Activated naive CD4-positive, alpha-beta T cell (primary cell): ENCODE data around the gene FAM227B.
"Not testable (repeated sequence)": the region's sequence is repeated elsewhere in the genome, so short reads cannot be mapped to it uniquely, and the experiment has no call there.

Experiments
- DNase-seq, 4 experiments: peaks; one replicate each; lab custom pipeline; 2025; lab: John Stamatoyannopoulos, UW

FAM227B gene

DNA sequence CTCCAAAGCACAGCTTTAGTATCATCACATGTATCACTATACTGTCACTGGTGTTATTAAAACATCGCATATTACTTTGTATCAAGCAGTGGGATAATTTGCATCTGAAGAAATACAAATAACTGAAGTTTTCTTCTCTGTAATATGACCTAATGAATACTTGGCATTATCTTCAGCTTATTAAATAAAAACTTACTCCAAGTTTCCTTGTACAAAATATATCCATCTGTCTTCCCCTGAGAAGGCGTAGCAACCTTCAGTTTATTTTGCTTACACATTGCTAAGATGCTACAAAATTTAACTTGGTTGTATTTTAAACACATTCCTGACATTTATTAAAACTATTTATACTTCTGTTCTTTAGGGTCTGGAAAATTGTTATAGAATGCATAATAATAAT, 183.9 kb downstream of the FAM227B start:
- no peak for DNase-seq

DNA sequence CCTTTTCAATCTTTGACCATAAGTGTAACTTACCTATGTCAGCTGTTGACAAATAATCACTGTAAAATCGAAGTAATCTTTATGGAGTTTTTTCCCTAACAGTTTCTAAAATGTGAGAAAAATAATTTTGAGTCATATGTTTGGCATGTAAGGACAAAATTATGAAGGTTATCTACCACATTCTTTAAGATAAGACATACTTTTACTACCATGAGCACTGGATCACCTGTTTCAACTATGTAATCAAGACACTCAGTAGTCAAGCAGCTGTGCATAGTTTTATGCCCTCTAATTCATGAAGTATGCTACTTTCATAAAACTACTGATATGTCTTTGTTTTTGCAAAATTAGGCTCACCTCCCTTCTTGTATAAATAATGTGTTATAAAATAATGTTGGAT, 185.4 kb downstream of the FAM227B start:
- DNase-seq, result no peak

DNA sequence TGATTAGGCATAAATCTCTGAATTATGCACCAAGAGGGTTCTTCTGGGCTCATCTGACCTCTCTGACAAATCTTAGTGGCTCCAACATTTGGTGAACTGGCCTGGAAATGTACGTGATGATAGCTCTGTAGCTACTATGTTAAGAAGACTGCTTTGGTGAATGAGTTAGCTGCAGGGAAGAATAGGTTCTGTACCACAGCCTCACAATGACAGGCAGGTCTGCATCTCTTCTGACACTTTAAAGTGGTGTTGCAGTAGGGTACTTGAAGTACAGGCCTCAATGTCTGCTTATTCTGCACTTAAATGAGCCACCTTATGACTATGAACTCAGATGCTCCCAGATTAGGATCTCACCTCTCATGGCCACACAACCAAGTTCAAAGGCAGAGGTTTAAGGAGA, 190.6 kb downstream of the FAM227B start:
- DNase-seq, result no peak

DNA sequence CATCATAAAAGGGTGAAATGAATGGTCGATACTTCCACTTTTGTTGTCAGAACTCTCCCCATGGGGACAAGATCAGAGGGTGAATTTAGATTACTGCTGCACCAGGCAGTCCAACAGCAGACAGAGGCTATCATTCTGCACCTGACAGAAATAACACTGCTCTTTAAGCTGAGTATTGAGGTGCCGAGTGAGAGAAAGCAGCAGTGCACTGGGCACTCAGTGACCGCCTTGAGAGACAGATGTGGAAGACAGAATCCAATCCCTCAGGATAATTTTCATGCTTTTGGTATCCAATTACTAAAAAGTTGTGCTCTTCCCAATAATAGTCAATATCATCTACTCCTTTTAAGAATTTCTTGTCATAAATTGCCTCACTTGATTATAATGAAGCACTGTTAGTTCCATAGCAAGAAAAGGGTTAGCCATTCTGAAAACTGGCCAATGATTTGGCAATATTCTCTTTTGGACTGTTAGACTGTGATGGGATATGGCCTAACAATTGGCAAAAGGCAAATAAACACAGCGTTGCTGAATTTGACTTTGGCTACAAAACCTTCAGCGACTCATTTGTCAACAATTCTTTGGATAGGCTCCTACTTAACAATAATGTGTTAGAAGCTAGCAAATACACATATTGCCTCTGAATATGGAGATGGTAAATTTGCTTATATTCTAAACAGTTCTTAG, 192.1 kb downstream of the FAM227B start:
- no peak for DNase-seq

DNA sequence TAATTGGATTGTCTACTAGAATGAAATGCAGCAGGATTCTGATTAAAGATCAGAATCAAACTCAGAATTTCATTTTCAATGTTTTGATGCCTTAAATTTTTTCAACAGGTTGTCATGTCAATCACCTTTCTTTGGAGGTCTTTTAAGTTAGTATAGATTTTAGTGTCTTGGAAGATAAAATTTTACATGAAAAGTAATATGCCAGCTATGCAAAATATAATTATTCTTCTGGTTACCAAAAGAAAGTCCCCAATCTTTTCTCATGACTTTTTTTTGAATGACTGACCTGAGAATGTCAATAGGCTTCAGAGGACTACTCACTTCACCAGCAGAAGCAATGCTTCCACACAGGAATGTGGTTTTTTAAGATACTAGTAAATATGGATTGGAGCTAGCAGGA, 193.2 kb downstream of the FAM227B start:
- DNase-seq, result no peak

DNA sequence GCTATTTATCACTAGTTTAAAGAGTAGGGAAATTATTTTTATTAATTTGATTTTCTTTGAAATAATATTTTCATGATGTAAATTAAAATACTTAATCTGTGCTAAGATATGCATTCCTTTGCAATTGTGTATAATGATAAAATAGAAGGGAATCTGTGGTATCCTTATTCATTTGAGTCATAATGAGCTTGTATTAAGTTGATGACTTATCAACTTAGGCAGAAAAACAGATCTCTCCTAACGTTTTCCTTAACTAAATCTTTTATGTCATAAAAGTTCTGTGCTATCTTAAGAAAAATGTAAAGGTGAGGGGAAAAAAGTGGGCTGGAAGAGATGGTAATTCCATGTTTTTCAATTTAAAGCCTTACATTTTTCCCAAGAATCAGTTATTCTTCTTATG, 195.7 kb downstream of the FAM227B start:
- DNase-seq, result no peak

DNA sequence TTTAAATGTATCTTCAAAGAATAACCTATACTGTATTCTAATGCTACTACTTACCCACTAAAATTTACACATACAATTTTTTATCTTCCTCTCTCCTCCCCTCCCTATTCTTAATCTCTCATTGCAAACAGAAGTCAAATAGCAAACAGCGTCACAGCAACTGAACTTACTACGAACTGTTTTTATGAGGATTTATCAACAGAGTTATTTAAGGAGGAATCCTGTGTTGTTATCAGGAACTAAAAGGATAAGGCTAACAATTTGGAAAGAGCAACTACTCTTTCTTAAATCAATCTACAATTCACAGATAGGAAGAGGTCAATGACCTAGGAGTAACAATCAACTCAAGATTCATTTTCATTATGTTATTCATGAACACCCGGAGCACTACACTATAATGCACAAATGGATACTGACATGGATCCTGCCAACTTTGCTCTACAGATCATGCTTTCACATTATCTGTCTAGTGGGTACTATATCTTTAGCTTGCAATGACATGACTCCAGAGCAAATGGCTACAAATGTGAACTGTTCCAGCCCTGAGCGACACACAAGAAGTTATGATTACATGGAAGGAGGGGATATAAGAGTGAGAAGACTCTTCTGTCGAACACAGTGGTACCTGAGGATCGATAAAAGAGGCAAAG, 196.6 kb downstream of the FAM227B start:
- no peak for DNase-seq

DNA sequence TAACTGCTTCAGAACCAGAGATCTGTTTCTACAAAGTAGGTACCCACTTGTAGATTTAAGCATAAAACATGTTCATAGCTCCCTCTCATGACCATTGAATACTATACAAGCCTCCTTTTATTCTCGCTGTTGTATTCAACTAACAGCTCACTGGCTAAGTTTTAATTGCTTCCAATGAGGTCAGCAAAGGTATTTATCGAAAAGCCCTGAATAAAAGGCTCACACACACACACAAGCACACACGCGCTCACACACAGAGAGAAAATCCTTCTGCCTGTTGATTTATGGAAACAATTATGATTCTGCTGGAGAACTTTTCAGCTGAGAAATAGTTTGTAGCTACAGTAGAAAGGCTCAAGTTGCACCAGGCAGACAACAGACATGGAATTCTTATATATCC, 197.6 kb downstream of the FAM227B start, which contains the start of gene FGF7:
Gene FGF7, plus strand, starts transcription at position 222 of the 400 bp plus-strand sequence. CDS start 1,056 bp downstream, outside the sequence.
- DNase-seq, result no peak

DNA sequence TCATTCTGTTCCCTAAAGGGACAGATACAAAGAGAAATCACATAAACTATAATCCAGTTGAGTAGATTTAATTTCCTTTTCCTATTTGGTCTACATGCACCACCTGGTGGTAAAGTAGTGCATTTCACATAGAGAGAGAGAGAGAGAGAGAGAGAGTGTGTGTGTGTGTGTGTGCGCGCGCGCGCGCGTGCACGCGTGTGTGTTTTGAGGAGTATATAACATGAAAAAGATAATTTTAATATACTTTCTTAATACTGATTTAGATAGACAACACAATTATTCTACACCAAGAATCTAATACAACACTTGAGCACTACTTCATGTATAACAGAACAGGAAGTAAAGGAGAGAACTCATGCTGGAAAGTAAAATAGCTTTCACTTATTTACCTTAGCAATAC, 198.6 kb downstream of the FAM227B start:
- no peak for DNase-seq

DNA sequence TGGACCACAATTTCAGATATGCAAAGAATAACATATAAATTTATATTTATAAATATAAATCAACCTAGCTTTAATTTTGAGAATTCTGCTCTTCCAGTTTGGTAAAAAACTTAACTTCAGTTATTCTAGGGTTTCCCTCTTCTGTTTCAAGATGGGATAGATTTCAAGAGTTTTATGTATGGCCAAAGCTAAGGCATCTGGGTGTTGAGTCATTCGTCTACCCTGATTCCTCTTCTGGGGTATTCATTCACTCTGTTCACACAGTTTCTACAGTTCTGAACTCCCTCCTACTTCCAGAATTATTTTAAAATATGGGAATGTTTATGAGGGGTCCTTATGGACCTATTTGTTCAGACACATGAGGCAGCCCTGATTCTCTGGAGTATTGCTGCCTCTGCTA, 201.8 kb downstream of the FAM227B start:
- DNase-seq, result no peak

DNA sequence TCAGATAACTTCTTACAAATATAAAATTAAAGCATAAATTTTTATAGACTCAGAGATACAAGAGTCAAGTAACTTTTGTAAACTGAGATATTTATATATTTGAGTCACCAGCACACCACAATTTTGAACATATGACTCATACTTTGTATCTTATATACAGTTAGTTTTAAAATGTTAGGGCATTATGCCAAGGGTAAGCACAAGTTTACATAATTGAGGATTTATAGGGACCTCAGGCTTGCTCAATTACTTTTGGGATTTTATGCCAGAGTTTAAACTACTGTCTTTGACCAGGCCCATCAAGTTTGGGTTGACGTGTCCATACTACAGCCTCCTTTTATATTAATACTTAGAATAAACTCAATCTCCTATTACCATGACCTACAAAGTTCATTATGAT, 205.0 kb downstream of the FAM227B start:
- DNase-seq, result no peak

DNA sequence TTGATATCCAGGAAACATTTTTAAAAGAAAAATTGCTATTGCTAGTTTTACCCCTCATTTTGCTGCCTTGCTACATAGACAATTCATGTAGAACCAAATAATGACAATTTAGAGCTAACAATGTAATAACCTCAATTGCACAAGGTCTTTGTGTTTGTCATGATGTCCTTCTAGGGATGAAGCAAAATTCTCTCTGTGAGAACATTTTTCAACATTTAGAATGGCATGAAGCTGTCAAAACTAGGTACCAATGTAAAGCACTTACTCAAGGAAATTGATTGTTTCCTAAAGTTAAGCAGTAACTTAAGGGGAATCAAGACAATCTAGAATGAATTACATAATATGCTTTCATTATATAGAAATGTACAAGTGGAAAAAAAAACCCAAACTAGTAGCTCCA, 205.5 kb downstream of the FAM227B start:
- no peak for DNase-seq

DNA sequence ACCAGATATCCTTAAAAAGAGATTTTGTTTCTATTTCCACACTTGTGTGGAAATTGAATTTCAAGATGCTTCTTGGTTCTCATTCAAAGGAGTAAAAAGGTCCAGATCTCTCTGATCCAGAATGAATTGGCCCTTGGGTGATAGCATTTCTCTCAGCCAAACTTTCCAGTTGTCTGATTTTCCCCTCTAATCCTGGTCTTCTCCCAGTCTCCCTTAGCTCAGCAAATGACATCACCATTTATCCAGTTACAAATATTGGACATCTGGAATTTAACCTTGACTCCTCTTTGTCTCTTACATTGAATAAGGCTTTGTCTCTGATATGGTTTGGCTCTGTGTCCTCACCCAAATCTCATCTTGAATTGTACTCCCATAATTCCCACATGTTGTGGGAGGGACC, 207.8 kb downstream of the FAM227B start:
- DNase-seq, result no peak

DNA sequence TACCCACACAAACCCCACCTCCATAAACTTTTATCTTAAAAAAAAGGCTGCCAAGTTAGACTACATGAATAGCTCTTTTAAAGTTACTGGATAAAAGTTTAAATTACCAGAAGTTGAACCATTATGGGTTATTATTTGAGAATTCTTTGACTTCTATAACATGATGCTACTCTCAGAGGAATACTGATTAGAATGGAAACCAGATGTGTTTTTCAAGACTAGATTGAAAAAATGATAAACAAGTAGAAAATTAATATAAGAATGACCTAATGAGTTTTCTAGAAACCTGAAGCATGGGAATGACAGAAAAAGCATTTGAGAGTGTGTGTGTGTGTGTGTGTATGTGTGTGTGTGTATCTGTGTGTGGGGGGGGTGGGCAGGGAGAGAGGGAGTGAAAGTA, 210.0 kb downstream of the FAM227B start:
- no peak for DNase-seq

DNA sequence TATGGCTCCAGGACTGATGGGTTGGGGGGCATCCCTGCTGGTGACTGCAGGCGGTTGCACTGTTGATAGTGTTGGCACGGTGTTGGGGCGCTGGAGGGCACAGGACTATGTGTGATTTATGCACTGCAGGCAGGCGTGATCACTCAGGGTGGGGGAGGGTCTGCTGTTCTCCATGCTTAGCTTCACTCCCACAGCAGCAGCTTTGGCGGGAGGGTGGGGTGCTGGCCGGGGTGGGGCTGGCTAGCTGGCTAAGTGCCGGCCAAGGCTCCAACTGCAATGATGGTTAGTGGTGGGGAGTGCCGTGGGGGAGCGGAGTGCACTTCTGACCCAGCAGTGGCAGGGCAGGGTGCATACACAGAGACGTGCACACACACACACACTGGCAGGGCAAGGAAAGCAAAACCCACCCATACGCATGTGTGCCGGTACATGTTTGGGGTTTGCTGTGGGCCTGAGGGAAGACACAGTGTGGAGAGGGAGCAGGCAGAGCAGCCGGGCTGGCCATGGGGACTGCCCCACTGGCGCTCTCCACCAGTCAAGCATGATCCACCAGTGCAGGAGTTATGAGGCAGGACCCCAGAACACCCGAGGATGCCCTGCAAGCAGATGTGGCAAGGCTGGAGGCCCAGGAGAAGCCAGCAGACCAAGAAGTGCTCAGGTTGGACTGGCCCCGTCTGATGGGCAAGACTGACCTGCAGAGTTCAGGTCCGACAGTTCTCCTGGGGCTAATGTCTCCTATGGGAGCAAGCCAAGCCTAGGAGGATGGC, 214.1 kb downstream of the FAM227B start:
- DNase-seq, result no peak

DNA sequence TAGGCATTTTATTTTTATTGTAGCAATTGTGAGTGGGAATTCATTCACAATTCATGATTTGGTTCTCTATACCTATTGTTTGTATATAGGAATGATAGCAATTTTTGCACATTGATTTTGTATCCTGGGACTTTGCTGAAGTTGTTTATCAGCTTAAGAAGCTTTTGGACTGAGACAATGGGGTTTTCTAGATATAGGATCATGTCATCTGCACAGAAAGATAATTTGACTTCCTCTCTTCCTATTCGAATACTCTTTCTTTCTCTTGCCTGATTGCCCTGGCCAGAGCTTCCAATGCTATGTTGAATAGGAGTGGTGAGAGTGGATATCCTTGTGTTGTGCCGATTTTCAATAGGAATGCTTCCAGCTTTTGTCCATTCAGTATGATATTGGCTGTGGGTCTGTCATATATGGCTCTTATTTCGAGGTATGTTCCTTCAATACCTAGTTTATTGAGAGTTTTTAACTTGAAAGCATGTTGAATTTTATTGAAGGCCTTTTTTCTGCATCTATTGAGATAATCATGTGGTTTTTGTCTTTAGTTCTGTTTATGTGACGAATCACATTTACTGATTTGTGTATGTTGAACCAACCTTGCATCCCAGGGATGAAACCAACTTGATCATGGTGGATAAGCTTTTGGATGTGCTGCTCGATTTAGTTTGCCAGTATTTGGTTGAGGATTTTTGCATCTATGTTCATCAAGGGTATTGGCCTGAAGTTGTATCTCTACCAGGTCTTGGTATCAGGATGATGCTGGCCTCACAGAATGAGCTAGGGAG, 217.9 kb downstream of the FAM227B start:
- DNase-seq, result not testable (repeated sequence)

DNA sequence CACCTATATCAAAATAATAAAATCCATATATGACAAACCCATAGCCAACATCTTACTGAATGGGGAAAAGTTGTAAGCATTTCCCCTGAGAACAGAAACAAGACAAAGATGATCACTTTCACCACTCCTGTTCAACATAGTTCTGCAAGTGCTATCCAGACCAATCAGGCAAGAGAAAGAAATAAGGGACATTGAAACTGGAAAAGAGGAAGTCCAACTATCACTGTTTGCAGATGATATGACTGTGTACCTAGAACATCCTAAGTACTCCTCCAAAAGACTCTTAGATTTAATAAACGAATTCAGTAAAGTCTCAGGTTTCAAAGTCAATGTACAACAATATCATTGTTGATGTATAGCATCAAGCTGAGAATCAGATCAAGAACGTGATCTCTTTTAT, 233.1 kb downstream of the FAM227B start:
- no peak for DNase-seq

DNA sequence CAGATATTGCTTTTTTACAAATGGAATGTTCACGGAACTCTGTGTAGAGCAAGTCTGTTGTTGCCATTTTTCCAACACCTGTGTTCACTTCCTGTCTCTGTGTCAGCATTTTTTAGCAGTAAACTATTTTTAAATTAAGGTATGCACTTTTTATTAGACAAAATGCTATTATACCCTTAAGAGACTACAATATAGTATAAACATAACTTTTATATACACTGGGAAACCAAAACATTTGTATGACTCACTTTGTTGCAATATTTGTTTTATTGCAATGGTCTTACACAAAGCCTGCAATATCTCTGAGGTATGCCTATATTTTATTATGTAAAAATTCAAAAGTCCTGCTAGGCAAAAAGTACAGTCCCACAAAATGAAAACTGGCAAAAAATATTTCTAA, 237.4 kb downstream of the FAM227B start:
- no peak for DNase-seq

DNA sequence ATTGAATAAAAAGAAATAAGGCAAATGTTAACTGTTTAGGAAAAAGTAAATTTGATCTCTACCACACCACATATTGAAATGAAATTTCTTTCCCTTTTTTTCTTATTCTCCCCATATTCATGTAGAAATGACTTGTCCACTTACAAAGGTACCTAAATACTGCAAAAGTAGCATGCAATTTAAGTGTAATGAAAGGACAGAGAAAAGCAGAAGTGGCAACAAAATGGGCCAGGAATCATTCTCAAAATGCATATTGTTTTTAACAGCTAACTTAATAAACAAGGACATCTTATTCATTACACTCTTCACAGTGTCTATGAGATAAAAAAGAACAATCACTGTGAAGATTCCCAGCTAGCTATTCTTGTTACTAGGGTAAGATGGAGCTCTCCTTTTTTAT, 238.2 kb downstream of the FAM227B start:
- no peak for DNase-seq

DNA sequence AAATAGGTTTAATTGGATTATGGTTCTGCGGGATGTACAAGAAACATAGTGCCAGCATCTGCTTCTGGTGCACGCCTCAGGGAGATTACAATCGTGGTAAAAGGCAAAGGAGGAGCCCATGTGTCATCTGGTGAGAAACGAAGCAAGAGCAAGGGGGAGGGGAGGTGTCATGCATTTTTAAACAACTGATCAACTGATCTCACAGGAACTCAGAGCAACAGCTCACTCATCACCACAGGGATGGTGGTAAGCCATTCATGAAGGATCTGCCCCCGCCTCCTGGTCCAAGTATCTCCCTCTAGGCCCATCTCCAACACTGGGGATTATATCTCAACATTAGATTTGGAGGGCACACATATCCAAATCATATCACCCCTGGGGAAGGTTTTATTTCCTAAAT, 239.7 kb downstream of the FAM227B start:
- DNase-seq, result no peak

DNA sequence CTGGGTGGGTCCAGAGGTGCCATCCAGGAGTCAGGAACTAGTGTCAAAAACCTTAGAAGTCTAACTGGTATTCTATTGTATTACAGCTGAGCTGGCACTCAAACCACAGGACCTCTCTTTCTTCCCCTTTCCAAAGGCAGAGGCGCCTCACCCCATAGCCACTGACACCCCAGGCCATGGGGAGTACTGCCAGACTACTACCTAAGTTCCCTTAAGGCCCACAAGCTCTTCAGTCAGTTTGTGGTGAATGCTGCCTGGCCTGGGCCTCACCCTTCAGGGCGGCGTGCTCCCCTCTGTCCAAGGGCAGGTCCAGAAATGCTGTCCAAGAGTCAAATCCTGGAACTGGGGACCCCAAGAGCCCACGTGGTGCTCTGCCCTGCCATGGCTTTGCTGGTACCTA, 240.6 kb downstream of the FAM227B start:
- no peak for DNase-seq

DNA sequence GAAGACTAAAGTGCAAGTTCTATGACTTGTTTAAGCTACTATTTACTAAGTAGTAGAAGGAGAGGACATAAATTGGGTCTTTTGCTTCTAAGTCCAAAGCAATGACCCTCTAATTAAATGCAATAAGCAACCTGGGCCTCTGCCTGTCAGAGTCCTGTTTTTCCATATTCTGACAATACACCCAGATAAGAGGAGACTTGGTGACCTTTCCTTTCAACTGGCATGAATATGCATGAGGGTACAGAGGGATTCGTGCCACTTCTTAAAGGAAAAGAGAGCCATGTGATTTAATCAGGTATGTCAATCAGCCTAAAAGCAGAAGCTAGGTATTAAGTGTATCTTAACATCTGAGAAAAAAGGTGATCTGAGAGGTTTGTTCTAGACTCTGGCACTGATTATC, 248.3 kb downstream of the FAM227B start:
- DNase-seq, result no peak
